Lower leg skin (tissue), 4 donors: ENCODE data around the gene CIAO3. TPM values are rescaled to one million over a fixed set of nuclear protein-coding genes. Genes with fewer than 3 reads are reported as not detected.

Source experiments
- DNase-seq, 2 donors: peaks; one replicate each; pipeline ENCODE4 v3.0.0-alpha.2; 2019; ENCODE audit warnings: low spot score in 2 of 2
- H3K4me3 ChIP-seq: fragments of 200-600 bp; sonication (generic); 2 replicates; pipeline ENCODE4 v1.5.1; 2017; ENCODE audit warnings: mild to moderate bottlenecking, low read depth; ENCODE audit not compliant: poor library complexity, severe bottlenecking
- POLR2A ChIP-seq, 2 donors: fragments of 450-650 bp; IDR thresholded peaks; one replicate each; pipeline ENCODE4 v1.6.1; 2016 to 2017; ENCODE audit warnings: antibody characterized with exemption in 2 of 2, mild to moderate bottlenecking in 1 of 2, moderate library complexity in 1 of 2
- WGBS, 2 donors: methylation state at CpG; one replicate each; pipeline ENCODE4 v1.1.5; 2018; 5-methylcytosine and 5-hydroxymethylcytosine counted together
- intact Hi-C: fragments of 100-400 bp; cut with DNase I; formaldehyde crosslinking; loops from one replicate; pipeline ENCODE4 v1.15.0; 2023; ENCODE audit warnings: low total_unique reads
- total RNA-seq, 4 donors: library from RNA; depleted of rRNA; stranded (reverse); fragments of >200 nt; gene quantifications; one replicate each; pipeline ENCODE4 v1.1.0, GENCODE V29; 2016
- TF ChIP-seq, protein P1 (sequence below), 3 donors: fragments of 450-650 bp; IDR thresholded peaks; one replicate each; pipeline ENCODE4 v1.5.1; 2016; ENCODE audit warnings: antibody characterized with exemption in 3 of 3, mild to moderate bottlenecking in 3 of 3, moderate library complexity in 2 of 3

Gene CIAO3
- total RNA-seq, 4 donors from 2014 or later = 34.7 to 75.8 (median 42.2) TPM

DNA sequence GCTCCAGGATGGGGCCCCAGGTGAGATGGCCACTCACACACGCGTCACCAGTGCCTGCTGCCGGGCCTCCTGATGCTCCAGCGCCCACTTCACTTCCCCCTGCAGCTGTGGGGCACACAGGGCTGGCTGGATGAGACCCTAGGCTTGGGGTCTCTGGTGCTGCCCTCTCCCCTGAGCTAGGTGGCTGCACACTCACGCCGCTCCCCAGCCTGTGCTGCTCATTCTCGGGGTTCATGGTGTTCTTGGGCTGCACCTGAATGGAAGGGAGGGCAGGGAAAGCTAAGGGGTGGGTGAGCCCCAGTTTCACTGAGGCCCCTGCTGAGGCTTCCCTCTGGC, 15.8 kb downstream of the CIAO3 start:
- intact Hi-C loops = no loop called here
- TF ChIP-seq, protein P1, sequence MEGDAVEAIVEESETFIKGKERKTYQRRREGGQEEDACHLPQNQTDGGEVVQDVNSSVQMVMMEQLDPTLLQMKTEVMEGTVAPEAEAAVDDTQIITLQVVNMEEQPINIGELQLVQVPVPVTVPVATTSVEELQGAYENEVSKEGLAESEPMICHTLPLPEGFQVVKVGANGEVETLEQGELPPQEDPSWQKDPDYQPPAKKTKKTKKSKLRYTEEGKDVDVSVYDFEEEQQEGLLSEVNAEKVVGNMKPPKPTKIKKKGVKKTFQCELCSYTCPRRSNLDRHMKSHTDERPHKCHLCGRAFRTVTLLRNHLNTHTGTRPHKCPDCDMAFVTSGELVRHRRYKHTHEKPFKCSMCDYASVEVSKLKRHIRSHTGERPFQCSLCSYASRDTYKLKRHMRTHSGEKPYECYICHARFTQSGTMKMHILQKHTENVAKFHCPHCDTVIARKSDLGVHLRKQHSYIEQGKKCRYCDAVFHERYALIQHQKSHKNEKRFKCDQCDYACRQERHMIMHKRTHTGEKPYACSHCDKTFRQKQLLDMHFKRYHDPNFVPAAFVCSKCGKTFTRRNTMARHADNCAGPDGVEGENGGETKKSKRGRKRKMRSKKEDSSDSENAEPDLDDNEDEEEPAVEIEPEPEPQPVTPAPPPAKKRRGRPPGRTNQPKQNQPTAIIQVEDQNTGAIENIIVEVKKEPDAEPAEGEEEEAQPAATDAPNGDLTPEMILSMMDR (IDR thresholded peaks at IDR 0.05) = no peak
- TF ChIP-seq POLR2A (IDR thresholded peaks at IDR 0.05) = no peak
- no peak overlapping the region for H3K4me3 ChIP-seq
- DNase-seq = no peak
- 62 to 72% methylated on average over 7 of the region's 7 CpGs for WGBS, 2 donors

DNA sequence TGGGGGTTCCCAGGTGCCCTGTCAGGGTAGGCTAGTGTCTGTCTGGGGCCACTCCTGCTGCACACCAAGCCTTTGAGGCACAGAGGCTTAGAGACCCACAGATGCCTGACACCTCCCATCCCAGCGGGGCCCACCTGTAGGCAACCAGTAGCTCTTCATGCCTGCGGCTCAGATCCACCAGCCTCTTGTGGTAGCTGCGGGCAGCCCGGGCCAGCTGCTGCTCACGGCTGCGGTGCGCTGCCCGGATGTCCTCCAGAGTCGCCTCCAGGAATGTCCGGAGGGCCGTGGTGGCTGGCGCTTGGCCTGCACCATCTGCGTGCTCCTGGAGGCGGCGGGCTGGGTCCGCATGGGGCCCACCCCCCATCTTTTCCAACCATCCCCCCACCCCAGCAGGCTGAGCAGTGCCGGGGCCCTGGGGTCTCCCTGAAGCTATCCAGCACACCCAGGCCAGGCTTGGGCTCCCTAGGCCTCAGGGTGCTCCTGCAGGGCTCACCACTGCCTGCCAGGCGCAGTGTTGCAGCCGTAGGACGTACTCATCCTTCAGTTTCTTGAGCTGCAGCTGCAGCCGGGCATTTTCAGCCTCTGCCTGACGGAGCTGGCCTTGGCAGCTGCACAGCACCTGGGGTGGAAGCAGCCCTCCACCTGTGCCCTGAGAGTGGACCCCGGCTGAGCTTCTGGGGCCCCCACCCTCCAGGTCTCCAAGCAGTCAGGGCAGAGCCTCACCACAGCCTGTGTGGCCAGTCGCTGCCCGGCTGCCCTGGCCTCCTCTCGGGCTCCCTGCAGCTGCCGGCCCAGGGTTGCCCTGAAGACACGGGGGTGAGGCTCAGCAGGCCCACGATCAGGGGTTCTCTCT, 16.4 kb downstream of the CIAO3 start:
- H3K4me3 ChIP-seq = no peak overlapping the region
- 52 to 80% methylated on average over 1 to 17 of the region's 29 CpGs for WGBS, 2 donors
- intact Hi-C loops = no loop called here
- TF ChIP-seq POLR2A (IDR thresholded peaks at IDR 0.05) = no peak
- TF ChIP-seq, protein P1 (IDR thresholded peaks at IDR 0.05) = no peak
- DNase-seq = no peak

DNA sequence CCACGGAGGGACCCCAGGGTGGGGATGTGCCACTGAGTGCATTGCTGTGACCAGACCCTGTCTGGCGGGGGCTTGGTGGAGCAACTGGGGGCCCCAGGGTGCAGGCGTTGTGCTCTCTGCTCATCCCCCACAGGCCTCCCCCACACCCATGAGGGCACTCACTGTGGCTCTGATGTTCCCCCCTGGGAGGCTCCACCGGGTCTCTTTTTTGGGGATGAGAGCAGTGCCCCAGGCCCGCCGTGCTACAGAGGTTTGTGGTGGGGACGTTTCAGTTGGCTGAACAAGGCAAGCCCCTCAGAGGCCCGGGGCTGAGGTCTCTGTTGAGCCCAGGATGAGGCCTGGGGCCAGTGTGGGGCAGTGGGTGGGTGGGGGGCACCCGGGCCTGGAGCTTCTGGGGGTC, 17.1 kb downstream of the CIAO3 start:
- TF ChIP-seq, protein P1 (IDR thresholded peaks at IDR 0.05) = no peak
- no peak for TF ChIP-seq POLR2A (IDR thresholded peaks at IDR 0.05)
- WGBS, 2 donors = 79 to 80% methylated on average over 9 of the region's 9 CpGs
- H3K4me3 ChIP-seq = no peak overlapping the region
- DNase-seq = no peak
- intact Hi-C loops = no loop called here

DNA sequence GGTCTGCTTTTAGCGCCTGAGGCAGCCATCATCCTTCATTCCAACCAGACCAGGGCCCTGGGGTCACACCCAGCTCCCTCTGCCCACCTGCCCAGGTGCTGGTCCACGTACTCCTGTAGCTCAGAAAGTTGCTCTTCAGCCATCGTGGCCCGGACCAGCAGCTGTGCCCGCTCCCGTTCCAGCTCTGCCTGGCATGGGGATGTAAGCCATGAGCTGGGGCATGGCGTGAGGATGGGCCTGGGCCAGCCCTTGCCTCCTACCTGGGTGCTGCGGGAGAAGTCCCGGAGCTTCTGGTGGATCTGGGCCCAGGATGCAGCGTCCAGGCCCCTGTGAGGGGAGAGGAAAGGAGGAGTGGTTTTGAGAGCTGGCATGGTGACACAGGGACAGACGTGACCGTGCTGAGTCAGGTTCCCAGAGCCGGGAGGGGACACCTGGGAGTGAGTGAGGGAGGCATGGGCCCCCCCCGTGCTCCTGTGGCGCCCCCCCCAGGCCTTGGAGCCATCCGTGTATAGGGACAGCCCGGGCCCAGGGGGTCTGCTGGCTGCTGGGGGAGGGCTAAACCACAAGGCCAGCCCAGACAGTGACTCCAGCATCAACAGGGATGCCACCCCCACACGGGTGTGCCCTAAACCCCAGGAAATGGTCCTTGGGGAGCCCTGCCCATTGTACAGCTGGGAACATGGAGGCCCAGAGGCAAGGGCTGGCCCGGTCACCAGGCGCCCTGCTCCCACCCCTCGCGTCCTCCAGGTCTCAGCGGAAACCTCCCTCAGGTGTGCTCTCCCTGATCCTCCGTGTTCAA, 17.8 kb downstream of the CIAO3 start:
- 73 to 80% methylated on average over 23 to 24 of the region's 24 CpGs for WGBS, 2 donors
- no peak for DNase-seq
- no peak overlapping the region for H3K4me3 ChIP-seq
- no peak for TF ChIP-seq POLR2A (IDR thresholded peaks at IDR 0.05)
- TF ChIP-seq, protein P1 (IDR thresholded peaks at IDR 0.05) = no peak
- intact Hi-C loops = no loop called here

DNA sequence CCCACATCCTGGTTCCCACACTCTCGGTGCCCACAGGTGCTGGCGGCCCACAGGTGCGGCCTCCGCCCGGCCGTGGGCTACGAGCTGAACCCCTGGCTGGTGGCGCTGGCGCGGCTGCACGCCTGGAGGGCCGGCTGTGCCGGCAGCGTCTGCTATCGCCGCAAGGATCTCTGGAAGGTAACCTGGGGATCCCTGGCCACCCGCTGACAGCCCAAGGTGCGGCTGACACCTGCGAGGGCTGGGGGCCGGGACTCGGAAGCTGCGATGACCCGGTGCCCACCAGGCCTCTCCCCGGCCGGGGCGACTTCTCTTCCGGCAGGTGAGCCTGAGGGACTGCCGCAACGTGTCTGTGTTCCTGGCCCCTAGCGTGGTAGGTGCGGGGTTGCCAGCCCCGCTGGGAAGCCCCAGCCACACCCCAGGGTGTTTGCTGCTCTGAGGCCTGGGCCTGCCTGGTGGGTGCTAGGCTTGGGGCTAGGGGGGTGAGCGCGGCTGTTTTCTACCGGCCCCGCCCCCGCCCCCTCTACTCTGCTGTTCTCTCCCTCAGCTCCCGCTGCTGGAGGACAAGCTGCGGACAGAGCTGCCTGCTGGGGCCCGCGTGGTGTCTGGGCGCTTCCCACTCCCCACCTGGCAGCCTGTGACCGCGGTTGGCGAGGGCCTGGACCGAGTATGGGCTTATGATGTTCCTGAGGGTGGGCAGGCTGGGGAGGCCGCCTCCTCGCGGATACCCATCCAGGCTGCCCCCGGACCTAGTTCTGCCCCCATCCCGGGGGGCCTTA, 18.8 kb downstream of the CIAO3 start:
- TF ChIP-seq, protein P1 (IDR thresholded peaks at IDR 0.05) = no peak
- TF ChIP-seq POLR2A (IDR thresholded peaks at IDR 0.05) = no peak
- WGBS, 2 donors = 73 to 75% methylated on average over 15 to 48 of the region's 51 CpGs
- intact Hi-C loops = no loop called here
- H3K4me3 ChIP-seq = no peak overlapping the region
- DNase-seq = no peak
